ENCODE measurements around the gene LDLRAD3.
"Not testable (repeated sequence)": the region's sequence is repeated elsewhere in the genome, so short reads cannot be mapped to it uniquely, and the experiment has no call there.

Gene LDLRAD3

DNA sequence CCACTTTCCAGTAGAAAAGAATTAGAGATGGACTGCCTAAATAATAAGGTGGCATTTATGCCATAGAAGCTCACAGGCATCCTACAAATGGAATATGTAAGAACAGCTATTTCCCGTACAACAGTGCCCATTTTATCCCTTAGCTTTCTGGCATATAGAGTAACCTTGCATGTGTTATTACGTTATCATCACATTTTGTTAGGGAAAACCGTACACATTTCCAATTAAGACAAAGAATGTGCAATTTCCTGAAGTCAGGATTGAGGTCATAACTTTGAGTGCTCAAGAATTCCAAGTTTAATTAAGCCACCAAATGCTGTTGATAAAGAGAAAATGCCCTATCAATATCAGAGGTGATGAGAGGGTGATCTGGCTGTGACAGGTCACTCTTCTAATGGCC lies 58.9 kb downstream of the LDLRAD3 start:
- no peak for DNase-seq
- no peak for TF ChIP-seq POLR2A (IDR thresholded peaks at IDR 0.05; ENCODE audit: low read length)
- no peak for TF ChIP-seq GATA1 (IDR thresholded peaks at IDR 0.05; ENCODE audit: low read depth, low read length)

DNA sequence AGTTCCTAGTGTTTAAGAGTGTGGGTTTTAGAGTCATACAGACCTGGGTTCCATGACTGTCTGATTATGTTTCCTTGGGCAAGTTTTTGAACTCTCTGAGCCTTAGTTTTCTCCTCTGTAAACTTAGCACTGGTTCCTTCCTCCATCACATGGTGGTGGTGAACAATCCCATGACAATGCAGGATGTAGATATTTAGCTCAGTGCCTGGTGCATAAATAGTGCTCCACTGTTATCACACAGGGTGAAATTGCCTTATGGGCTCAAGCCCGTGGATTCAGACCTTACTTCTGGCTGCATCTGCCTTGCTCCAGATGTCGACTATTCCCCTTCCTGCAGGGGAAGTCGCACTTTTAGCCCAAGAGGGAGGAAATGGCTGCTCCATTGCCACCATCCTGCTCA lies 62.7 kb downstream of the LDLRAD3 start:
- DNase-seq: no peak
- TF ChIP-seq GATA1 (IDR thresholded peaks at IDR 0.05; ENCODE audit: low read depth, low read length) (no peak), POLR2A (IDR thresholded peaks at IDR 0.05; ENCODE audit: low read length) (no peak)

DNA sequence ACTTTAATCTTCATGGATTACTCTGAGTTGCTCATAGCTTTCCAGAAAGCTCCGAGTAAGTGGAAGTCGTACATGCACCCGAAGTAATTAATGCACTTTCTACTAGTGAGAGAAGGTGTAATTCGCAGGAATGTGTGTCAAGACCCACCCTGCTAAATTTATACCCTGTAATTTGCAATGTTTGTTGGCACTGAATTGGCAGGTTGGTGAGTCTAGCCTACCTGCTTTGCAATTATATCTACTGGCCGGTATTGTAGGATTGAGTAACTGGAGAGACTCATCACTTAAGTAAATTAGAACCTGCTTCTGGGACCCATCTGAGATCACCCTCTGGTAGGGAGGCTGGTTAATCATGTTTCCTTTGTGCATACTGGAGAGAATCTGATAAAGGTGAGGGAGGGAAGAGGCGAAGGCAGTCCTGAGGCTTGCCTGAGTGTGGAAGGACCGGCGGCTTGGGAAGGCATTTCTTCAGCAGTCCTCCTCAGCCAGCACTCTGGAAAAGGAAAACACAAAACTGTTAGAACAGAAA lies 63.3 kb downstream of the LDLRAD3 start:
- TF ChIP-seq POLR2A (IDR thresholded peaks at IDR 0.05; ENCODE audit: low read length) (no peak), GATA1 (IDR thresholded peaks at IDR 0.05; ENCODE audit: low read depth, low read length) (no peak)
- no peak for DNase-seq

DNA sequence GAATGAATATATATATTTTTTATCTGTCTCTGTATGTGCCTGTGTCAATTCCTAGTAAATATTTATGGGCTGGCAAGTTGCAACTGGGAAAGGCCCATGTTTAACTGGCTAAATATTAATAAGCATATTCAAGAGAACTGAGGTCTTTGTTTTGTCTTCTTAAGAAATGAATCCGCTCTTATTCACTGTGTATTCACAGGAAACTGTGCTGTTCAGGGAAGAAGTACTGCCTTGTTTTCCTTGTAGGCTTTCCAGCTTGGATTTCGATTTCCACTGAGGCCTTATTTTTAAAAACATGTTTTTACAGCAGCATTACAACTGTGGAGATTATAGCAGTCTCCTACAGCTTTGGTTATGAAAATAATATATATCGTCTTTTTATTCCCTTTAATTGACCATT lies 64.7 kb downstream of the LDLRAD3 start:
- no peak for DNase-seq
- no peak for TF ChIP-seq POLR2A (IDR thresholded peaks at IDR 0.05; ENCODE audit: low read length)
- no peak for TF ChIP-seq GATA1 (IDR thresholded peaks at IDR 0.05; ENCODE audit: low read depth, low read length)

DNA sequence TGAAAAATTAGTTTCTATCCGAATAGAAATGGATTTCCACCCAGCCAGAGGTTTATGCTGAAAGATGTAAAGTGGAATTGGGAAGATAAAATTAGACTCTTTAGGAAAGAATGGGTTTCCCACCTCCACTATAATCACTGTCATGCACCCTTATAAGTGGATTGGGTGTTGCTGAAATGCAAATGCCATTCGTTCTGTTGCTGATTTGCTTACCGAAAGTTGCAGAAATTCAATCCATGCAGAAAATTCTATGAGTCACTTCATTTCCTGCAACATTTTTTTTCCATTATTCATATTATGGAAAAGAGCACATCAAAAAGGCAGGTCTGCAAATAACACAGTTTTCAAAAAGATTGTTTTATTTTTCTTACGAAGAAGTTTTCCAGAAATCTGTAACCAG lies 65.6 kb downstream of the LDLRAD3 start:
- no peak for DNase-seq
- TF ChIP-seq GATA1 (IDR thresholded peaks at IDR 0.05; ENCODE audit: low read depth, low read length) (no peak), POLR2A (IDR thresholded peaks at IDR 0.05; ENCODE audit: low read length) (no peak)

DNA sequence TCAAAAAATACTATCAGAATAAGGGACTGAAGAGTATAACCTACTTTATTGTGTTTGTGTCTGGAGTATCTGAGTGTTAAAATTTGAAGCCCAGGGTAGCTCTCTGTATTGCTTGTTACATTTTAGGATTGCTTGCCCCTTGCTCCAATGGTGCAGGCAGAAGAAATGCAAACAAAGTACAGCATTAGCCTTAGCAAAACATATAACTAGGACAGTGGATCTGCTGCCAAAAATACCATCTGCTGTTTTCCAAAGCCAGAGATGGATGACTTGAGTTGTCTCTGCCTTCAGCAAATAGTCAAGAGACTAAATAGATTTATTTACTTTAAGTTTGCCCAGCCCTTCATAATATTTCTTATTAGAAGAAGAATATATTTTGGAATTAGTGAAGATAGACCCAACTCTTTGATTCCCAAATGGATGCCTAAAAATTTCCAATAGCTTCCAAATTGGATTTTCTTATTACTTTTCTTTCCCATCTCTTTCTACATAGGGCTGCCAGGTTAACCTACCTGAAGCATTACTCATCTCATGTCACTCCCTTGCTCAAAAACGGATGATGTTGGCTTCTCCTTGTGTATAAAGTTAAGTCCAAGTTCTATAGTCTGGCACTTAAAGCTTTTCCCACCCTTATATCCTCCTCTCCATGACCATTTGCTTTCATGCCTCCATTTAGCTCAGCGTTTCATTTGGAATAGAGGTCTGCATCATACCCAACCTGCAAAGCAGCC lies 66.3 kb downstream of the LDLRAD3 start:
- no peak for DNase-seq
- TF ChIP-seq GATA1 (IDR thresholded peaks at IDR 0.05; ENCODE audit: low read depth, low read length): no peak
- TF ChIP-seq POLR2A (IDR thresholded peaks at IDR 0.05; ENCODE audit: low read length): no peak

DNA sequence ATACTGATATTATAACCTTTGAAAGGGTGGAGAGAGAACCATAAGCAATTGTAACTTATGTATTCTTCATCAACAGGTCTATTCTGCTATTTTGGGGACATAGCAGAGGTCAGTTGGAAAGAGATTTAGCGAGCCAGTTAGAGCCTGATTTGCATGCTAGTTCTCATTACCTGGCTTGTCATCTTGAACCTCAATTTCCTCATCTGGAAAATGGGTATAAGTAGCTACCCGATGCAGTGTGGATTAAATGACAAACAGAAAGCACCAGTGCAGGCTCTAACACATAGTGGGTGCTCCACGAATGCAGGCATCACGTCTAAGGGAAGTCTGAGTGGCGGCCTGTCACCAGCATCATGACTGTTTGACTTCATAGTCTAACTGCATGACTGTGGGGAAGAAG lies 67.7 kb downstream of the LDLRAD3 start:
- DNase-seq: no peak
- TF ChIP-seq GATA1 (IDR thresholded peaks at IDR 0.05; ENCODE audit: low read depth, low read length) (no peak), POLR2A (IDR thresholded peaks at IDR 0.05; ENCODE audit: low read length) (no peak)

DNA sequence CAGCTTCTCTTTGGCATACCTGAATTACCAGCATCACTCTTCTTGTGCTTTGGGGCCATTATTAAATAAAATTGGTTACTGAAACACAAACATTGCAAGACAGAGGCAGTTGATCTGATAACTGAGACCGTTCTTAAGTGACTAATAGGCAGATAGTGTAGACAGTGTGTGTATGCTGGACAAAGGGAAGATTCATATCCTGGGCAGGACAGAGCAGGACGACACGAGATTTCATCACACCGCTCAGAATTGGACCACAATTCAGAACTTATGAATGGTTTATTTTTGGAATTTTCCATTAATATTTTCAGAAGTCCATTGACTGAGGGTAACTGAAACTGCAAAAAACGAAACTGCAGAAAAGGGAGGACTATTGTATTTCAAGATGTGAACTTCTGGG lies 68.6 kb downstream of the LDLRAD3 start:
- DNase-seq: peak; percentile 6 to 49
- TF ChIP-seq GATA1 (IDR thresholded peaks at IDR 0.05; ENCODE audit: low read depth, low read length) (no peak), POLR2A (IDR thresholded peaks at IDR 0.05; ENCODE audit: low read length) (no peak)

DNA sequence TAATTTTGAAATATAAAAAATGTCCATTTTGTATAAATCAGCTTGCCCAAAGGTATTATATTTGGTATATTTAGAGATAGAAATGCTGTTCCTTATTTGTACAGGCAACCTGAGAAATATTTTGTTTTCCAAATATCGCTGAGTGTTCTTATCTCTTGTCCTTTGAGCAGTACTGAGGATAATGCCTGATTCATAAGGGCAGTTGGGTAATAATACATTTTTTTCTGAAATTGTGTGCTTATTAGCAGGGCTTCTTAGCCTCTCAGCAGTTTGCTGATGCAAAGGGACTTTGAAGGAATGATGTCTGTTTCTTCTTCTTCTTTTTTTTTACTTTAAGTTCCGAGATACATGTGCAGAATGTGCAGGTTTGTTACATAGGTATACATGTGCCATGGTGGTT lies 69.1 kb downstream of the LDLRAD3 start:
- DNase-seq: no peak
- no peak for TF ChIP-seq POLR2A (IDR thresholded peaks at IDR 0.05; ENCODE audit: low read length)
- TF ChIP-seq GATA1 (IDR thresholded peaks at IDR 0.05; ENCODE audit: low read depth, low read length): no peak

DNA sequence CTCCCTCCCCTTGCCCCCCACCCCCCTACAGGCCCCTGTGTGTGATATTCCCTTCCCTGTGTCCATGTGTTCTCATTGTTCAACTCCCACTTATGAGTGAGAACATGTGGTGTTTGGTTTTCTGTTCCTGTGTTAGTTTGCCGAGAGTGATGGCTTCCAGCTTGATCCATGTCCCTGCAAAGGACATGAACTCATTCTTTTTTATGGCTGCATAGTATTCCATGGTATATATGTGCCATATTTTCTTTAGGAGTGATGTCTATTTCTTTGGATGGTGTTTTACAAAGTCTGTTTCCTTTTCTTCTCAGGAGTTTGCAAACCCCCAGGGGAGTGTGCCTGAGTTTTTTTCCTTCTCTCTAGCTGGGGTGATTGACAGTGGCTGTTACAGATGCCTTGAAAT lies 69.6 kb downstream of the LDLRAD3 start:
- not testable (repeated sequence) for DNase-seq

DNA sequence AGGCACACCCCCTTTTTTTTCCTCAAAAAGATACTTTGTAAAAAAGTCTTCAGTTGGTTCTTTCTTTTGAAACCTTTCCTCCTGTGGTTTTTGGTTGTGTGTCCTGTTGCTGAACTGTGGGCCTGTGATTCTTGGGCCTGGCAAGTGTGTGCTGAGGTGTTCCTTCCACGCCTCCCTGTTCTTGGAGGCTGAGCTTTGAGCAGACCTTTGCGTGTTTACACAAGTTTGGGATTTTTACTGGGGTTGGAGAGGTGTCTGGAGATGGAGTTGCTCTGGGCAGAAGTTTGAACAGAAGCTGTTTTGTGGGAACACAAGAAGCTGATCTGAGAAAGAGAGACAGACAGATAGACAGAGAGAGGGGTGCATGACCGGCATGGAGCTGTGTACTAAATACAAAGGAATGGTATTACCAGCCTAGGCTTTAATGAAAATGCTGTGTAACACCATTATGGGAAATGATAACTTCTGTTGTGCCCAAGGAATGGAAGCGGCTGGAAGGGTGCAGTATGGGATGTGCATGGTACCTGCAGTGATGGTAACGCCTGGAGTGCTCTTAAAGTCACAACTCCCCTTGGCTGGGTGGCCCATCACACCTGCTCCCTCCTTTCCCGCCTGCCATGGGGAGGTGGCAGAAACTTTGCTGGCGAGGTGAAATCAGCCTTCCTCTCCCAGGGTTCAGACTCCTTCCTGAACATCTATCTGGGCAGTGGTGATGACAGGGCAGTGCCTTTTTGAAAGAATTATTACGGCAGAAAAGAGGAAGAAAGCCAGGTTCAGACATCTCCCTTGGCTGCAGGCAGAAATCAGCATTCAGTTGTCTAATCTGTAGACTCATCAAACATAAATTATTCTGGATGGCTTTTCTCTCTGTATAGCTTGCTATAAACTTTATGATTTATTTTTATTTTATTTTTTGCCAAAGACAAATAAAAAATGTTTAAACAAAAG lies 70.4 kb downstream of the LDLRAD3 start:
- DNase-seq: no peak

DNA sequence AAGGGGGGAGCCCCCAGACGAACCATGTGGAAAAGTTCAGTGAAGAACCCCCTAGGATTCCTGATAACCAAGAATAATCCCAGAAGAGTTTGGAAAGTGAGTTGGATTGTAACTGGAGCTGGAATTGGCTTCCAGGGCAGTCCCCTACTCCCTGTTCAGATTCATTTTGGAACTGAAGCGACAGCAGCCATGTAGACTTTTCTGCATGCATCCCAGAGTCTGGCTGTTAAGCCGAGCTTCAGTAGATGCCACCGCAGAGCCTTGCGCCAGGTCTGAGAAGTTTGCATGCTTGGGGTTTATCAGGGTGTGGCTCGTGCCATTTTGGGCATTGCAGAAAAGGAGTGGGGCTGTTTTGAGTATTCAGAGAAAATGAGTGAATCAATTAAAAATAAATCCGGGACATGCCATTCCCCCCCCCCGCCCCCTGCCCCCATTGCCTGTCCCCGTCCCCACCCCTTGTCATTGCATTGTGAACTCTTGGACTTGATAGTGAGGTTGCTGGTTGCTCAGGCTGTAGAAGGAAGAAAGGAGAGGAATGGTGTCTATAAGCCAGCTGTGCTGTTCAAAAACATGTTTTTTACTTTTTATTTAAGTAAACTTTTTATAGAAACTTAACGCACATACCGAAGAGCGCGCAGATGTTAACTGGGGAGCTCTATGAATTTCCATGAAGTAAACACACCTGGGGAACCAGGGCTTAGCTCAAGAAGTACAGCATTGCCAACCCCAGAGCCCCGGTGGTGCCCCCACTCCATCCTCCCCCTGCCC lies 71.2 kb downstream of the LDLRAD3 start:
- no peak for DNase-seq
- TF ChIP-seq POLR2A (IDR thresholded peaks at IDR 0.05; ENCODE audit: low read length) (no peak), GATA1 (IDR thresholded peaks at IDR 0.05; ENCODE audit: low read depth, low read length) (no peak)

More for the DNA sequence above, 70.4 kb downstream of the LDLRAD3 start:
- no peak for TF ChIP-seq GATA1 (IDR thresholded peaks at IDR 0.05; ENCODE audit: low read depth, low read length)
- no peak for TF ChIP-seq POLR2A (IDR thresholded peaks at IDR 0.05; ENCODE audit: low read length)

DNA sequence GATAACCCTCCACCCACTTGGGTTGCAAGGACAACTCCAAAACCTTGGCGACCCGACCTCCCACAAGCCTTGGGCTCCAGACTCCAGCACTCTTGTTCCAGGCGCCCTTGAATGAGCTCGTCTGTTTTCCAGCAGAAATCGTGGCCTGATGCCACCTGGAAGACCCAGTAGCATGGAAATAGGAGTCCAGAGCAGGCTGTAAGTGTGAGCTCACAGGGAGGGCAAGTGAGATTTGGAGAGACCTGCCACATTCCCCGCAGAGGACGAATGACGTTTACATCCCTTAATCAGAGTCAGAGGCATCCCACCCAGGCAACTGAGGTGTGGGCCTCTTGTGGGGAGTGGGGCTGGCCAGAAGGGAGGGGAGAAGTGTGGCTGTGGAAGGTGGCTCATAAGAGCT lies 71.9 kb downstream of the LDLRAD3 start:
- no peak for DNase-seq
- TF ChIP-seq POLR2A (IDR thresholded peaks at IDR 0.05; ENCODE audit: low read length): no peak

DNA sequence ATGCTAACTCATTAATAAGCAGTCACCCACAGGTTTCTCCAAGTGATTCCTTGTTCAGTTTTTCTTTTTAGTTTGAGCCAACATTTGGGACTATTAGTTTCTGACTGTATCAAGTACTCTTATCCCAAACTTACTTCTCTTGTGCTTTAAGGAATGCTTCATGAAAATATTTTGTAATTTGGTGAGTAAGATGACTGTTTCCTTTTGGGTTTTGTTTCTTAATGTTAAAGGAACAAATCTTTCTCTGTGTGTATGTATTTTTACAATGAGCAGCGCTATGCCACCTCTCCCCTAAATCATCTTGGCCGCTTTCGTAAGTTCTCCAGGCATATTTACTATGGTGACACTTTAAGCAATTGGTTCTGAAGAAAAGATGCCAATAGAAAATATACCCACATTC lies 72.4 kb downstream of the LDLRAD3 start:
- DNase-seq: no peak
- TF ChIP-seq POLR2A (IDR thresholded peaks at IDR 0.05; ENCODE audit: low read length): no peak

Measured in erythroblast (primary cell).